GM23248 (cell line): Measurements from ENCODE around the gene PLXDC1. TPM values are rescaled to one million over a fixed set of nuclear protein-coding genes. Genes with fewer than 3 reads are reported as not detected.

Experiments used
- DNase-seq: peaks from one replicate; pipeline ENCODE4 v3.0.0-alpha.2; 2015
- H2AFZ ChIP-seq: fragments of 200-600 bp; sonication (generic); 2 replicates; pipeline ENCODE4 v1.6.1; 2016; ENCODE audit warnings: antibody characterized with exemption
- H3F3A ChIP-seq: fragments of 200-600 bp; sonication (generic); 2 replicates; pipeline ENCODE4 v1.6.1; 2016; ENCODE audit warnings: mild to moderate bottlenecking, antibody characterized with exemption, mixed run types; ENCODE audit not compliant: insufficient read depth
- H3K27ac ChIP-seq: fragments of 200-600 bp; sonication (generic); 2 replicates; pipeline ENCODE4 v1.5.1; 2016; ENCODE audit warnings: mild to moderate bottlenecking
- H3K27me3 ChIP-seq: fragments of 200-600 bp; sonication (generic); replicated peaks from 2 replicates; pipeline ENCODE4 v1.6.1; 2016; ENCODE audit warnings: mild to moderate bottlenecking; ENCODE audit not compliant: insufficient read depth
- H3K36me3 ChIP-seq: fragments of 200-600 bp; sonication (generic); 2 replicates; pipeline ENCODE4 v1.6.1; 2016; ENCODE audit warnings: low read depth, mild to moderate bottlenecking
- H3K4me1 ChIP-seq: fragments of 200-600 bp; sonication (generic); 2 replicates; pipeline ENCODE4 v1.6.1; 2016; ENCODE audit warnings: mild to moderate bottlenecking; ENCODE audit not compliant: insufficient read depth
- H3K4me2 ChIP-seq: fragments of 200-600 bp; sonication (generic); one replicate; pipeline ENCODE4 v1.6.1; 2016; ENCODE audit warnings: mild to moderate bottlenecking; ENCODE audit not compliant: unreplicated experiment
- H3K4me3 ChIP-seq: fragments of 200-600 bp; sonication (generic); 2 replicates; pipeline ENCODE4 v1.5.1; 2016; ENCODE audit warnings: mild to moderate bottlenecking
- H3K79me2 ChIP-seq: fragments of 200-600 bp; sonication (generic); 2 replicates; pipeline ENCODE4 v1.6.1; 2016; ENCODE audit warnings: mild to moderate bottlenecking; ENCODE audit not compliant: insufficient read depth
- H3K9ac ChIP-seq: fragments of 200-600 bp; sonication (generic); 2 replicates; pipeline ENCODE4 v1.6.1; 2016; ENCODE audit warnings: mild to moderate bottlenecking
- H3K9me2 ChIP-seq: fragments of 200-600 bp; sonication (generic); 2 replicates; pipeline ENCODE4 v1.6.1; 2016; ENCODE audit warnings: mixed run types, mild to moderate bottlenecking, moderate library complexity; ENCODE audit not compliant: insufficient read depth
- H3K9me3 ChIP-seq: fragments of 200-600 bp; sonication (generic); one replicate; pipeline ENCODE4 v1.6.1; 2017; ENCODE audit warnings: low read depth
- H4K20me1 ChIP-seq: fragments of 200-600 bp; sonication (generic); 2 replicates; pipeline ENCODE4 v1.6.0; 2016; ENCODE audit not compliant: insufficient read depth
- EZH2 ChIP-seq: fragments of 200-600 bp; sonication (generic); IDR thresholded peaks from 2 replicates; pipeline ENCODE4 v1.6.1; 2018; ENCODE audit warnings: antibody characterized with exemption, mild to moderate bottlenecking; ENCODE audit not compliant: insufficient read depth, poor library complexity, severe bottlenecking
- EZH2phosphoT487 ChIP-seq: fragments of 200-600 bp; sonication (generic); IDR thresholded peaks from 2 replicates; pipeline ENCODE4 v1.6.1; 2018; ENCODE audit warnings: antibody characterized with exemption, moderate library complexity, mild to moderate bottlenecking, low read depth; ENCODE audit not compliant: insufficient read depth
- WGBS, 2 experiments: methylation state at CpG; one replicate each; pipeline ENCODE4 v1.1.6; 2015 to 2017; ENCODE audit warnings: low lambda C conversion rate in 2 of 2, low coverage in 1 of 2; ENCODE audit errors: missing lambda C conversion rate in 2 of 2; 5-methylcytosine and 5-hydroxymethylcytosine counted together
- in situ Hi-C: fragments of 300-500 bp; cut with MboI; formaldehyde crosslinking; loops from 2 replicates; pipeline ENCODE4 v1.15.0; 2020
- polyA plus RNA-seq: library from polyadenylated mRNA; unstranded; fragments of >200 nt; fragmentation: Nextera tagmentation; extraction: Ambion mirVana; gene quantifications from 2 replicates; pipeline ENCODE4 v1.2.1, GENCODE V29; 2016
- total RNA-seq: library from RNA; depleted of rRNA; stranded (reverse); fragments of >200 nt; shearing (Covaris generic); gene quantifications from 2 replicates; pipeline ENCODE4 v1.2.3, GENCODE V29; 2014

Gene PLXDC1
- total and polyA plus RNA-seq, 2 experiments from 2014 or later: 0.24 TPM; not detected in 1

DNA sequence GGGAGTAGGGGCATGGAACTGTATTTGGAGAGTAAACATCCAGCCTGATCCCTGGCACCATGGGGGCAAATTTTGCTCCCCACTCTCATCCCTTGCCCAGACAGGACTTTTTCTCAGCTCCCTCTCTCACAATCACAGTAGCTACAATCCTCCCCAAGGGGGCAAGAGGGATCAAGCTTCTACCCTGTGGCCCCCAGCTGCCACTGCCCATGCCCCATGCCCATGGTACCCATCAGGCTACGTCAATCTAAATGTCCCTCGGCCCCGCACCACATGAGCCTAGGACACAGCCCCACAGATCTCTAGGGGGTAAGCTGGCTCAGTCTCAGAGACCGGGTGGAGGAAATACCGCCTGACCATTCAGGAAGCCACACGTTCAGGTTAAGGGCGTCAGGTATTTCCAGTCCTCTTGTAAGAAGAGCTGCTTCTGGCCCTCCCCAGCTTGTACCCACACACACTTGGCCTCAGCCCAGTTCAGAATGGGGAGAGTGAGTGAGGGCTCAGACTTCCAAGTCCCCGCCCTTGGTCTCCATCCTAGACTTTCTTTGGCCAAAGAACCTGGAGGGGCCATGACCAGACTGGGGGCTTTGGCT lies 44.2 kb upstream of the PLXDC1 start:
- in situ Hi-C loops: no loop called here
- peak overlapping the region; percentile 21 for H3K27ac ChIP-seq
- no peak overlapping the region for H2AFZ ChIP-seq
- H4K20me1 ChIP-seq: 0 out of 2 replicates have a peak, but pooled peaks cover 4% of the 10 kb centered on the region
- H3K79me2 ChIP-seq: peaks cover 40% of the 10 kb centered on the region
- TF ChIP-seq EZH2phosphoT487 (no peak), EZH2 (no peak)
- peak overlapping the region; percentile 76 for H3K4me3 ChIP-seq
- peaks cover 19% of the 10 kb centered on the region for H3F3A ChIP-seq
- no peaks in the 10 kb centered on the region for H3K9me2 ChIP-seq
- no peaks in the 10 kb centered on the region for H3K9me3 ChIP-seq
- WGBS, 2 experiments: 25 to 26% methylated on average over 8 of the region's 8 CpGs
- peak overlapping the region; percentile 83 for H3K4me2 ChIP-seq
- H3K36me3 ChIP-seq: peaks cover 8% of the 10 kb centered on the region; the same call in 1 of the 2 replicates
- peaks cover 24% of the 10 kb centered on the region for H3K4me1 ChIP-seq
- DNase-seq: peak; percentile 50
- H3K9ac ChIP-seq: peak overlapping the region; percentile 81
- H3K27me3 ChIP-seq: no peaks in the 10 kb centered on the region

DNA sequence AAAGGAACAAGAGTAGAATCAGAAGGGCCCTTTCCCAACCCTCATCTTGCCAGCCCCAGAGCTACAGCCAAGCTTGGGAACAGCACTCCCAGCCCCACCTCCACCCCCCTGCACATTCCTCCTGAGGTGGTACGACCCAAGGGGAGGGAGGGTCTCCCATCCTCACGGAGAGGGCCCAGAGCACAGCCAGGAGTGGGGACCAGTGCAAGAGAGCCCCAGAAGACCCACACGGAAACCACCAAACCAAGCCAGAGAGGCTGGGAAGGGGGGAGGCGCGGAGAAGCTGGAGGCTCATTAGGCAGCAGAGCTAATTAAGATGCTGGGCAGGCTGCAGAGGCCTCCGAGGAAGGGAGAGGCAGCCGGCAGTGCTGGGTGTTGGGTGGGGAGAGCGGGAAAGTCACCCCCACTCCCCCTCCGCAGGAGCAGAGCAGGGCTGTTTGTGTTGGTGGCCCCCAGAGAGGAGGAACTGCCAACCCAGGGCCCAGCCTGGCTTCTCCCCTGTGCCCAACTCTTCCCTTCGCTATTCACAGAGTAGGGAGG lies 43.6 kb upstream of the PLXDC1 start:
- Histone ChIP-seq H4K20me1 (0 out of 2 replicates have a peak, but pooled peaks cover 4% of the 10 kb centered on the region), H3K79me2 (peaks cover 34% of the 10 kb centered on the region), H3K9me2 (no peaks in the 10 kb centered on the region), H3K9me3 (no peaks in the 10 kb centered on the region), H3K4me1 (peaks cover 24% of the 10 kb centered on the region), H3F3A (peaks cover 18% of the 10 kb centered on the region; the same call in 1 of the 2 replicates), H3K27ac (peak overlapping the region; percentile 21), H3K4me2 (peak overlapping the region; percentile 83), H3K36me3 (peaks cover 12% of the 10 kb centered on the region; the same call in 1 of the 2 replicates), H3K4me3 (peak overlapping the region; percentile 76), H3K27me3 (no peaks in the 10 kb centered on the region), H2AFZ (no peak overlapping the region), H3K9ac (peak overlapping the region; percentile 81)
- DNase-seq: peak; percentile 34
- WGBS, 2 experiments: 15 to 18% methylated on average over 9 to 10 of the region's 10 CpGs
- no peak for TF ChIP-seq EZH2phosphoT487
- no peak for TF ChIP-seq EZH2
- in situ Hi-C loops: no loop called here

DNA sequence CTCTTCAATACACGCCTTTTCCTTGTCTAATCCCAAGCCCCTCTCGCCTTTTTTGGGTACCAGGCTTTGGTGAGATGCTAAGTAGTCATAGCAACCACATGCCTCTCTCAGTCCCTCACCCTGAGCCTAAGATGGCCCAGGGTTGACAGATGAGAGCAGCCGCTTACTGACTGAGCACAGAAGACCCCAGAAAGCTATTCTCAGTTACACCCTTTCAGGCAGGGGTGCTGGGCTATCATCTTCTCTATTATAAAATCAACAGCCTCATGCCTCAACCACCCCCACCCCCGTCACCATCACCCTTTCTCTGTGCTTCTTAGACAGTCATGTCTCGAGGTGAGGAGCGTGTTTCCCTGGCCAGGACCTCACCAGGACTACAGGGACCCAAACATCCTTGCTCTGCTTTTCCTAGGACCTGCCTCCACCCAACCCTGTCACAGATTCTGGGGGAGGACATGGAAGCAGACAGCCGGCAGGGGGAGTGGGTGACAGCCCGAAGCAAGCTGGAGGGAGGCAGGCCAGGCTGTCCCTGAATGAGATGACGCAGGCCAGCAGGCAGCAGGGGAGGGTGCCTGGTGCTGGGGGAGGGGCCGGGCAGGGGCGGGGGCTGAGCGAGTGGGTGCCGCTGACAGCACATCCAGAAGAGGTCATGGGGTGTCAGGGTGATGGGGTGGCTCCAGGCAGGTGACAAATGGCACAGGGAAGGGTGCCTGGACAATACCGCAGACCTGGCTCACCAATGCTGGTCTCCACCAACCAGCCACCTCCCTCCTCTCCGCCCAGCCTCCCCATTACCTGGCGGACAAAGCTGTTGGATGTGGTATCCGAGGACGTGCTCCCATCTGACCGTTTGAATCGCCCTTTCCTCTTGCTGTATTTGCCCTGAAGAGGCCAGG lies 42.9 kb upstream of the PLXDC1 start:
- TF ChIP-seq EZH2phosphoT487: no peak
- no peak for TF ChIP-seq EZH2
- Histone ChIP-seq H3F3A (peaks cover 14% of the 10 kb centered on the region; the same call in 1 of the 2 replicates), H3K79me2 (peaks cover 34% of the 10 kb centered on the region), H3K4me1 (peaks cover 24% of the 10 kb centered on the region), H3K36me3 (peaks cover 12% of the 10 kb centered on the region; the same call in 1 of the 2 replicates), H4K20me1 (0 out of 2 replicates have a peak, but pooled peaks cover 4% of the 10 kb centered on the region), H3K27ac (peak overlapping the region; percentile 21; the same call in 1 of the 2 replicates), H3K4me2 (peak overlapping the region; percentile 83), H3K27me3 (no peaks in the 10 kb centered on the region), H2AFZ (no peak overlapping the region), H3K9me3 (no peaks in the 10 kb centered on the region), H3K9ac (peak overlapping the region; percentile 81), H3K9me2 (no peaks in the 10 kb centered on the region), H3K4me3 (peak overlapping the region; percentile 76)
- in situ Hi-C loops: no loop called here
- peak; percentile 84 for DNase-seq
- 40 to 55% methylated on average over 15 to 20 of the region's 20 CpGs for WGBS, 2 experiments

DNA sequence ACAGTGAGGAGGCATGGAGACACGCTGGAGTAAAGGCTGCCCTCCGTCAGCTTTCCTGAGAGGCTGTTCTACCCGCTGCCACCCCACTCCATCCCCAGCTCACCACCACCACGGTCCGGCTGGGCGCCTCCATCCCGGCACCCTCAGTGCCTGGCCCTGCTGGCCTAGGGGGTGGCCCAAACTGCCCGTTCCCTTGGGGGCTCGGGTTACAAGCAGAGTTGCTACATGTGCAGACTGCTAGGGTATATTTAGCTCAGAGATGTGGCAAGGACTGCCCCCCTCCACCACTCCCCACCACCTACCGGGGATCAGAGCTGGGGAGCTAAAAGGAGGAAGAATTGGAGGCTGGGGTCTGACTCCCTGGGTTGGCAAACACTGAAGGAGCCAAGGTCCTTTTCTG lies 41.9 kb upstream of the PLXDC1 start:
- Histone ChIP-seq H3K4me2 (no peak overlapping the region), H3K27ac (no peak overlapping the region), H3K27me3 (no peaks in the 10 kb centered on the region), H3F3A (peaks cover 4% of the 10 kb centered on the region; the same call in 1 of the 2 replicates), H2AFZ (no peak overlapping the region), H3K36me3 (peaks cover 13% of the 10 kb centered on the region; the same call in 1 of the 2 replicates), H4K20me1 (0 out of 2 replicates have a peak, but pooled peaks cover 4% of the 10 kb centered on the region), H3K9ac (no peak overlapping the region), H3K4me1 (peaks cover 24% of the 10 kb centered on the region), H3K4me3 (no peak overlapping the region), H3K9me2 (no peaks in the 10 kb centered on the region), H3K79me2 (peaks cover 34% of the 10 kb centered on the region), H3K9me3 (no peaks in the 10 kb centered on the region)
- in situ Hi-C loops: no loop called here
- TF ChIP-seq EZH2 (no peak), EZH2phosphoT487 (no peak)
- 82 to 87% methylated on average over 10 of the region's 10 CpGs for WGBS, 2 experiments
- DNase-seq: no peak
